HepG2 (cell line): ENCODE data around the gene SLCO4A1. TPM values are rescaled to one million over a fixed set of nuclear protein-coding genes. Genes with fewer than 3 reads are reported as not detected.

Source experiments
- ATAC-seq: fragments of 200-7000 bp; cut with Tn5 transposase; 3 replicates; pipeline ENCODE4 v1.9.1; 2020; ENCODE audit warnings: mild to moderate bottlenecking, moderate library complexity
- BruUV-seq: library from RNA; stranded (reverse); fragments of 400-500 nt; replicated peaks from 2 replicates; lab custom pipeline; 2021; lab: Mats Ljungman, UMichigan
- CTCF ChIA-PET: fragments of 300-600 bp; formaldehyde crosslinking; extraction: SDS; loops from one replicate; lab custom pipeline; 2021; ENCODE audit warnings: low total read pairs, inconsistent platforms, low intra/inter-chr PET ratio; lab: Yijun Ruan, JAX
- POLR2A ChIA-PET: fragments of 350-600 bp; sonication (Branson Sonifier 250); formaldehyde crosslinking; loops from one replicate; lab custom pipeline; 2020; ENCODE audit warnings: antibody characterized with exemption, inconsistent platforms; lab: Yijun Ruan, JAX
- DNase-seq: peaks from one replicate; pipeline ENCODE4 v3.0.0-alpha.2; 2015; ENCODE audit warnings: low spot score
- FAIRE-seq: peaks from 3 replicates; lab custom pipeline; 2011; peaks lifted over from hg19 to GRCh38; lab: Jason Lieb, UNC
- H2AFZ ChIP-seq: one replicate; pipeline ENCODE4 v1.6.1; 2011; ENCODE audit warnings: low read length, inconsistent platforms
- H3K27ac ChIP-seq: fragments of 300-600 bp; 3 replicates; pipeline ENCODE4 v1.8.0; 2011; ENCODE audit warnings: mixed run types, mild to moderate bottlenecking, mixed read lengths, low read length, inconsistent platforms; ENCODE audit not compliant: insufficient read depth; ENCODE audit errors: extremely low read length
- H3K27me3 ChIP-seq, 2 experiments: fragments of 200-600 bp in 1 of 2; 2 replicates in 1 of 2; 3 replicates in 1 of 2; pipeline versions ENCODE4 v1.6.0 to v1.8.0; 2011; ENCODE audit warnings: low read length in 2 of 2, mild to moderate bottlenecking in 2 of 2, moderate library complexity in 2 of 2, inconsistent platforms in 1 of 2; ENCODE audit not compliant: insufficient read depth in 2 of 2, control insufficient read depth in 1 of 2
- H3K36me3 ChIP-seq, 2 experiments: fragments of 200-600 bp in 1 of 2; replicated peaks in 1 of 2; 2 replicates in 1 of 2; 3 replicates in 1 of 2; pipeline versions ENCODE4 v1.5.1 to v1.8.0; 2011; ENCODE audit warnings: low read length in 2 of 2, inconsistent platforms in 1 of 2; ENCODE audit not compliant: insufficient read depth in 2 of 2, control insufficient read depth in 1 of 2
- H3K4me1 ChIP-seq: 2 replicates; pipeline ENCODE4 v1.5.1; 2012; ENCODE audit warnings: low read length, inconsistent platforms; ENCODE audit not compliant: insufficient read depth
- H3K4me2 ChIP-seq: 2 replicates; pipeline ENCODE4 v1.6.0; 2011; ENCODE audit warnings: low read depth, low read length, inconsistent platforms
- H3K4me3 ChIP-seq, 3 experiments: fragments of 200-600 bp in 1 of 3; sonication (generic), shearing (Covaris generic) in 1 of 3; replicated peaks in 1 of 3; 2 replicates each; pipeline ENCODE4 v1.5.1; 2011 to 2016; ENCODE audit warnings: low read length in 3 of 3, inconsistent platforms in 2 of 3, low read depth in 2 of 3, mild to moderate bottlenecking in 2 of 3, control low read depth in 1 of 3, mixed read lengths in 1 of 3; ENCODE audit not compliant: insufficient read depth in 1 of 3
- H3K79me2 ChIP-seq: one replicate; pipeline ENCODE4 v1.6.1; 2011; ENCODE audit warnings: low read length, inconsistent platforms; ENCODE audit not compliant: insufficient read depth
- H3K9ac ChIP-seq: 2 replicates; pipeline ENCODE4 v1.6.0; 2011; ENCODE audit warnings: mild to moderate bottlenecking, low read depth, low read length, inconsistent platforms; ENCODE audit not compliant: insufficient read depth
- H3K9me3 ChIP-seq: 2 replicates; pipeline ENCODE4 v1.5.1; 2012; ENCODE audit warnings: mild to moderate bottlenecking, low read length
- H4K20me1 ChIP-seq: 2 replicates; pipeline ENCODE4 v1.6.0; 2011; ENCODE audit warnings: inconsistent platforms, mild to moderate bottlenecking, low read length, moderate library complexity; ENCODE audit not compliant: insufficient read depth
- CERS6 ChIP-seq: sonication (generic); formaldehyde crosslinking; IDR thresholded peaks from 2 replicates; pipeline ENCODE4 v1.5.0; 2020; ENCODE audit warnings: missing genetic modification reagents
- NFAT5 ChIP-seq: sonication (generic); formaldehyde crosslinking; IDR thresholded peaks from 2 replicates; pipeline ENCODE4 v1.4.0; 2020; ENCODE audit warnings: missing genetic modification reagents
- SIN3A ChIP-seq: IDR thresholded peaks from 2 replicates; pipeline ENCODE4 v1.6.1; 2011; ENCODE audit warnings: low read depth, mild to moderate bottlenecking, control low read depth, low read length, borderline replicate concordance
- TFAP4 ChIP-seq: sonication (generic); IDR thresholded peaks from 2 replicates; pipeline ENCODE4 v1.6.1; 2016; ENCODE audit warnings: low read depth, borderline replicate concordance
- ZNF160 ChIP-seq: sonication (generic); formaldehyde crosslinking; IDR thresholded peaks from 2 replicates; pipeline ENCODE4 v1.8.0; 2022; ENCODE audit warnings: mild to moderate bottlenecking, inconsistent platforms, missing genetic modification reagents
- ZNF232 ChIP-seq: sonication (generic); formaldehyde crosslinking; IDR thresholded peaks from 2 replicates; pipeline ENCODE4 v1.4.0; 2020; ENCODE audit warnings: missing genetic modification reagents, borderline replicate concordance
- ZNF263 ChIP-seq: sonication (generic); formaldehyde crosslinking; IDR thresholded peaks from 2 replicates; pipeline ENCODE4 v1.4.0; 2020; ENCODE audit warnings: missing genetic modification reagents
- ZNF362 ChIP-seq: sonication (generic); formaldehyde crosslinking; IDR thresholded peaks from 2 replicates; pipeline ENCODE4 v1.4.0; 2020; ENCODE audit warnings: missing genetic modification reagents, mild to moderate bottlenecking, borderline replicate concordance
- ZNF710 ChIP-seq: sonication (generic); formaldehyde crosslinking; IDR thresholded peaks from 2 replicates; pipeline ENCODE4 v1.5.0; 2020; ENCODE audit warnings: mild to moderate bottlenecking, missing genetic modification reagents, borderline replicate concordance
- WGBS: methylation state at CpG from one replicate; pipeline ENCODE4 v1.1.6; 2017; ENCODE audit warnings: low lambda C conversion rate; 5-methylcytosine and 5-hydroxymethylcytosine counted together
- in situ Hi-C: cut with HindIII; loops from 2 replicates; pipeline ENCODE4 v1.10.0; 2017; ENCODE audit warnings: low pct_unique_long_range_greater_than_20kb; ENCODE audit not compliant: extremely low pct_ligation_motif_present
- intact Hi-C: fragments of 100-400 bp; cut with micrococcal nuclease; formaldehyde crosslinking; loops from one replicate; pipeline ENCODE4 v1.10.0; 2022; ENCODE audit not compliant: unreplicated experiment
- polyA plus RNA-seq, 8 experiments: library from polyadenylated mRNA; depleted of rRNA in 3 of 8; stranded (reverse) in 7 of 8; unstranded in 1 of 8; fragments of >200 nt; fragmentation: Illumina TruSeq in 4 of 8; extraction: Trizol in 4 of 8; gene quantifications; 2 replicates each; pipeline versions ENCODE4 v1.2.1 to v1.2.3, GENCODE V29; 2011 to 2016; ENCODE audit warnings: low read depth in 4 of 8, missing spikeins in 1 of 8, mixed read lengths in 1 of 8; ENCODE audit not compliant: insufficient read depth in 1 of 8
- total RNA-seq, 5 experiments: library from RNA; depleted of rRNA; stranded (reverse); fragments of >200 nt; fragmentation: Illumina TruSeq; extraction: Trizol; gene quantifications; 2 replicates each; pipeline ENCODE4 v1.2.3, GENCODE V29; 2016; ENCODE audit warnings: low read depth in 1 of 5

The SLCO4A1 gene
- total and polyA plus RNA-seq, 2 of the 13 experiments (the other 11 are each of a cell fraction or from before 2014, with no cell fraction given), result 55.5 to 112 TPM

GRCh38 chr20:62643521-62644043 is 1.3 kb downstream of the SLCO4A1 start:
- Histone ChIP-seq H3K9me3 (no peaks in the 10 kb centered on the region), H3K9ac (peak overlapping the region; percentile 73), H3K27me3 (peaks cover 5 to 11% of the 10 kb centered on the region in 2 experiments; a peak in 3 of 5 replicates), H3K4me2 (peak overlapping the region; percentile 86), H4K20me1 (peaks cover 6% of the 10 kb centered on the region; the same call in 1 of the 2 replicates), H3K4me3 (peak overlapping the region; percentile 67 to 86 (median 72)), H3K79me2 (peaks cover 59% of the 10 kb centered on the region), H3K27ac (no peak overlapping the region), H3K36me3 (no peaks in the 10 kb centered on the region; a peak in 1 of 5 replicates), H3K4me1 (peaks cover 73% of the 10 kb centered on the region), H2AFZ (no peak overlapping the region)
- ChIA-PET CTCF (no interaction called here), POLR2A (interaction anchor here (1.1 to 2.7 kb wide), 6 partner anchors 8 to 151 kb away, joined by 4 to 26 read pairs (median 12); no protein-coding TSS in a partner anchor)
- in situ Hi-C loops (no loop called here), intact Hi-C loops (no loop called here)
- ATAC-seq (no peak), FAIRE-seq (peak; percentile 39), DNase-seq (no peak)
- 61% methylated on average over 14 of the region's 14 CpGs for WGBS
- BruUV-seq, result no TSS peak
- TF ChIP-seq ZNF362 (CRISPR knock-in tag) (0 out of 2 replicates have a peak, but pooled peaks have one; percentile 21), CERS6 (CRISPR knock-in tag) (peak; percentile 24; the same call in 1 of the 2 replicates), SIN3A (peak; percentile 32; the same call in 1 of the 2 replicates), ZNF232 (CRISPR knock-in tag) (0 out of 2 replicates have a peak, but pooled peaks have one; percentile 48), NFAT5 (CRISPR knock-in tag) (0 out of 2 replicates have a peak, but pooled peaks have one; percentile 12), ZNF160 (CRISPR knock-in tag) (0 out of 2 replicates have a peak, but pooled peaks have one; percentile 77), ZNF263 (CRISPR knock-in tag) (0 out of 2 replicates have a peak, but pooled peaks have one; percentile 32), TFAP4 (0 out of 2 replicates have a peak, but pooled peaks have one; percentile 10), ZNF710 (CRISPR knock-in tag) (0 out of 2 replicates have a peak, but pooled peaks have one; percentile 41)
